Measurements from ENCODE around the gene TSEN34.
"Not testable (repeated sequence)": the region's sequence is repeated elsewhere in the genome, so short reads cannot be mapped to it uniquely, and the experiment has no call there.

TSEN34 gene

DNA sequence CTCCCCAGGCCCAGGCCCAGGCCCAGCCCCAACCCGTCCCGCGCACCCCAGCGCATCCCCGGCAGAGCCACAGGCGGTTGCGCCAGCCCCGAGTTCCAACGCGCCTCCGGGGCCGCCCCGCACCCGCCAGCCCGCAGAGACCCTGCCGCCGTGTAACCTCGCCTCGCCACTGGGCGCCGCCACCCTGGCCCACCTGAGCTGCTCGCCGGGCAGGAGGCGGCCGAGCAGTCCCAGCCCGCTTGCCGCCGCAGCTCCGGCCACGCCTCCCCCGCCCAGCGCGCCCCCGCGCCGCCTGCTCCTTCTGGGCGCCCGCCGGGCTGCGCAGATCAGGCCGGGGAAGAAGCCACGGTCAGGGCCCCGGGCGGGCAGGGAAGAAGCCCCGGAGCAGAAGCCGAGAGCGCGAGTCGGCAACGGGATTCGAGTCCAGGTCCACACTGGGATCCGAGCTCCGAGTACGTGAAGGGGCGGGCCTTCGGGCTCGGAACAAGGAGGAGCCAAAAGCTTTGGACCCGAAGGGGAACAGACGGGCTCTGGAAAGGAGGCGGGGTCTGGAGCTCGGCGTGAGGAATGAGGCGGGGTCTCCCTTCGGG, 1.9 kb upstream of the TSEN34 start, which contains the start of gene MBOAT7:
Gene MBOAT7, minus strand, starts transcription at position 436 of the 590 bp plus-strand sequence. CDS start 1,072 bp downstream, outside the sequence.
- peak; percentile 68 for DNase-seq

DNA sequence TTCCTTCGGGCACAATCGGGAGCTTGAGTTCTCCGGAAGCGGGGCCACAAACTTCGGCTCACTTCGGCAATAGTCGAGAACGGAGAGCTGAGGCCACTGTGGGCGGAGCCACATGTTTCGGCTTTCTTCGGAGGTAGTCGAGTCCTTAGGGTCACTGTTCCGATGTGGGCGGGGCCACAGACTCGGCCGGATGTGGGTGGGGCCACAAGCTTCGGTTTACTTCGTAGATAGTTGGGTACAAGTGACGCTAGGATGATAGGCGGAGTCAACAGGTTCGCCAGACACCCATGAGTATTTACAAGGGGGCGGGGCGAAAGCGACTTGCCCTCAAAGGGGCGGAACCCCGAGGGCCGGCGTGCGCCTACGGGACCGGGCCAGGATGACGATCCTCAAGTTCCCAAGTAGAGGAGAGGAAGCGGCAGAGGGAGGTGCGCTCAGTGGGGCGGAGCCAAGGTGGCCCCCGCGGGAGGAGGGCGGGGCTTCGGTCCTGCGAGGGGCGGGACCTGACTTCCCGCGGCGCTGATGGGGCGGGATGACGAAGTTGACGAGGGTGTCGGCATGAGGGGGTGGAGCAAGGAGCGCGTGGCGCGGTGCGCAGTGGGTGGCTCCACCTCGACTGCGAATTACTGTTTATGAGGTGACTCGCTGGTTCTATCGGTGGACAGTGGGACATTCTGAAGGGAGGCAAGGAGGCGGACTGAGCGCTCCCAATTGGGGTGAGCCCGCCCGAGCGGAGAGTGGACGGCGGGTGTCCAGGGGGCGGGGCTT, 1.2 kb upstream of the TSEN34 start:
- peak; percentile 60 for DNase-seq

DNA sequence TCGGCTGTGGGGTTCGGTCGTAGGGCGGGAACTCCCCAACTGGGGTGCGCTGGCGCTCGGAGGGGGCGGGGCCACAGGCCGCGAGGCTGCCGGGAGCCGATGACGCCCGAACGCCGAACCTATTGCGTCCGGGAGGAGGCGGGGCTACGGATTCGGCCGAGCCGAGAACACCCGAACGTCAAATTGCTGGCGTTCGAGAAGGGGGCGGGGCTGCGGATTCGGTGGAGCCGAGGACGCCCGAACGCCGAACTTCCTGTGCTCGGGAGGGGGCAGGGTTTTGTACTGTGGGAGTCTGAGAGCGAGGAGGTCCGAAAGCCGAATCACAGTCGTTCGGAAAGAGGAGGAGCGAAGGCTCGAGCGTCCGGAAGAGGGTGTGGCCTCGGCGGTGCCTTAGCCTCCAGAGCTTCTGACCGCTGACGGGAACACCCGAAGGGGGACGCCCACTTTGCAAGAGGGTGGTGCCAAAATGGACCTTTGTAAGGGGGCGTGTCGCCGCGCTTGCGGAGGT, 551 bp upstream of the TSEN34 start:
- DNase-seq = no peak

DNA sequence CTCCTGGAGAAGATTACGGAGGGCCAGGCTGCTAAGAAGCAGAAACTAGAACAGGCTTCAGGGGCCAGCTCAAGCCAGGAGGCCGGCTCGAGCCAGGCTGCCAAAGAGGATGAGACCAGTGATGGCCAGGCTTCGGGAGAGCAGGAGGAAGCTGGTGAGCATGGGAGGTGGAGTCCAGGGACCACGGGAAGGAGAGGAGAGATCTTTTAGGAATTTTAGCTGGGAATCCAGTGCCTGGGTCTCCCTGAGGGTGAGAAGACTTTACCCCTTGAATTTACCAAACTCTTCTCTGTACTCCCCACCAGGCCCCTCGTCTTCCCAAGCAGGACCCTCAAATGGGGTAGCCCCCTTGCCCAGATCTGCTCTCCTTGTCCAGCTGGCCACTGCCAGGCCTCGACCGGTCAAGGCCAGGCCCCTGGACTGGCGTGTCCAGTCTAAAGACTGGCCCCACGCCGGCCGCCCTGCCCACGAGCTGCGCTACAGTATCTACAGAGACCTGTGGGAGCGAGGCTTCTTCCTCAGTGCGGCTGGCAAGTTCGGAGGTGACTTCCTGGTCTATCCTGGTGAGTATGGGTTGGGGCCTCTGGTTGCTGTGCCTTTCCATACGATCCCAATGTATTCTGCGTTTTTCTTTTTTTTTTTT, 824 bp downstream of the TSEN34 start:
- no peak for DNase-seq

DNA sequence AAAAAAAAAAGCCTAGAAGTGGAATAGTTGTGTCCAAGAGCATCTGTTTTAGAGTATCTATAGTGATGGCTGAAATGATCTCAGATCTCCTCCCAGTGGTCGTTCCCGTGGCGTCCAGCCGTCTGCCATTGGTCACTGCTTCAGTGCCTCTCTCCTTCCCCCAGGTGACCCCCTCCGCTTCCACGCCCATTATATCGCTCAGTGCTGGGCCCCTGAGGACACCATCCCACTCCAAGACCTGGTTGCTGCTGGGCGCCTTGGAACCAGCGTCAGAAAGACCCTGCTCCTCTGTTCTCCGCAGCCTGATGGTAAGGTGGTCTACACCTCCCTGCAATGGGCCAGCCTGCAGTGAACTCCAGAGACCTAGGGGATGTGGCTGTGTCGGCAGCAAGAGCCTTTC, 1.9 kb downstream of the TSEN34 start:
- DNase-seq = no peak

DNA sequence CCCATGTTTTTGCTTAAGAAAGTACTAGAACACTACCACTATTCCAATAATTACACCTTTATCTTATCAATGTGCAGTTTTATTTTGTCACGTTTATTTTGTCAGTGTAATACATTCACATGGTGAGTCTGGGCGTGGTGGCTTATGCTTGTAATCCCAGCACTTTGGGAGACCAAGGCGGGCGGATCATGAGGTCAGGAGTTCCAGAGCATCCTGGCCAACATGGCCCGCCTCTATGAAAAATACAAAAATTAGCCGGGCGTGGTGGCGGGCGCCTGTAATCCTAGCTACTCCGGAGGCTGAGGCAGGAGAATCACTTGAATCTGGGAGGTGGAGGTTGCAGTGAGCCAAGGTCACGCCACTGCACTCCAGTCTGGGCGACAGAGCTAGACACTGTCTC, 3.4 kb downstream of the TSEN34 start:
- not testable (repeated sequence) for DNase-seq

DNA sequence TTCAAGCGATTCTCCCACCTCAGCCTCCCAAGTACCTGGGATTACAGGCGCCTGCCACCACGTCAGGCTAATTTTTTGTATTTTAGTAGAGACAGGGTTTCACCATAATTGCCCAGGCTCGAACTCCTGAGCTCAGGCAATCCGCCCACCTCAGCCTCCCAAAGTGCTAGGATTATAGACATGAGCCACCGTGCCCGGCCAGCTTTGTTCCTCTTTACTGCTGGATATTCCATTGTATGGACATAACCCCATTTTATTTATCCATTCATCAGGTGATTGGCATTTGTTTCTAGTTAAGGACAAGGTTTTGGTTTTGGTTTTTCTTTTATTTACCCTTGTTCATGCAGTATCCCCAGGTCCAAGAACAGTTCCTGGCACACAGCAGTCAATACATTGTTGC, 5.4 kb downstream of the TSEN34 start:
- no peak for DNase-seq

DNA sequence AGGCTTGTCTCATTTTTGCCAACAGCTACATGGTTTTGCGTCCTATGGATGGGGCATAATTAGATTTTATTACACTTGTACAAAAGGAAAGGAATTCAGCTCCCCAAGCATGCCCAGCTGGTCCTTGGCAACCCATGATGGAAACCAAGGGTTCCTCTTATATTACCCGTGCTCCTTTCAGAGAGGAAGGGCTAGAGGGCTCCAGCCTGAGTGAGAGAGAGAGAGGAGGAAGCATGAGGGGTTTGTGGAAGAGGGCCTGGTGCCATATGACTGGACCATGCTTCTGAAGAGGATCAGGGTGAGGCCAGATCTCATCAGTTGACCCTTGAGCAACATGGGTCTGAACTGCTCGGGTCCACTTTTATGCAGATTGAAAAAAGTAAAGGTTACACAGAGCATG, 6.0 kb downstream of the TSEN34 start:
- DNase-seq = no peak

DNA sequence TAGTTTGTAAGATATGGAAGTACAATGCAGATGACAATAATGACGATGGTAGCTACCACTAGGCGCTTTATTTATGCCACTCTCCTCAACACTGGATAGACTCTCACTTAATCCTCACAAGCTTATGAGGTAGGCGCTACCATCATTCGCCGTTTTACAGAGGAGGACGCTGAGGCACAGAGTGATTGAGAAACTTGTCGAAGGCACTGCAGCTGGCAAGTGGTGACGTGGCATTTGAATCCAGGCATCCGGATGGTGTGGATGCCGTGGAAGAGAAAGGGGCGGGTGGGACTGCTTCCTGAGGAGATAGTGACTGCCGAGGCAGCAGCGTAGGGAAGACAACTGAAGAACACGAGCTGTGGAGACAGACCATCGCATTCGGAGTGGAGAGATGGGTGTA, 8.3 kb downstream of the TSEN34 start:
- no peak for DNase-seq

DNA sequence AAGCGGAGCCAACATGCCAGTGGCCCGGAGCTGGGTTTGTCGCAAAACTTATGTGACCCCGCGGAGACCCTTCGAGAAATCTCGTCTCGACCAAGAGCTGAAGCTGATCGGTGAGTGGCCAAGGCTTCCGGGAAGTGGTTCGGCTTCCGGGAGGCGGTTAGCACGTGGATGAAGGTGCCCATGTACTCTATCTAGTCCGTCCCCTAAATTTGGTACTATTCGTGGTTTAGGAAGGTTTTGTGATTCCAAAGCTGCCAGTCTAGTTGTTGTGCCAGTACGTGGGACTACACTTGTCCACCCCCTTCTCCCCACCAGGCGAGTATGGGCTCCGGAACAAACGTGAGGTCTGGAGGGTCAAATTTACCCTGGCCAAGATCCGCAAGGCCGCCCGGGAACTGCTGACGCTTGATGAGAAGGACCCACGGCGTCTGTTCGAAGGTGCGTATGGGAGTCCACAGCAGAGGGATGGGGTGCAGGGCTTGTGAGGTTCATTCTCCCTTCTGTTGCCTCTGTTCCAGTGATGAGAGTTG, 10.1 kb downstream of the TSEN34 start:
- no peak for DNase-seq

DNA sequence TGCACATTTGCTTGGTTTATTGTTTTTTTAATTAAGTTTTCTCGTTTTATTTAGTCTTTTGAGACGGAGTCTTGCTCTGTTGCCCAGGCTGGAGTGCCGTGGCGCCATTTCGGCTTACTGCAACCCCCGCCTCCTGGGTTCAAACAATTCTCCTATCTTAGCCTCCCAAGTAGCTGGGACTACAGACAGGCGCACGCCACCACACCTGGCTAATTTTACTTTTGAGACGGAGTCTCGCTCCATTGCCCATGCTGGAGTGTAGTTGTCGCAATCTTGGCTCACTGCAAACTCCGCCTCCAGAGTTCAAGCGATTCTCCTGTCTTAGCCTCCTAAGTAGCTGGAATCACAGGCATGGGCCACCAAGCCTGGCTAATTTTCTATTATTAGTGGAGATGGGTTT, 10.9 kb downstream of the TSEN34 start:
- no peak for DNase-seq

DNA sequence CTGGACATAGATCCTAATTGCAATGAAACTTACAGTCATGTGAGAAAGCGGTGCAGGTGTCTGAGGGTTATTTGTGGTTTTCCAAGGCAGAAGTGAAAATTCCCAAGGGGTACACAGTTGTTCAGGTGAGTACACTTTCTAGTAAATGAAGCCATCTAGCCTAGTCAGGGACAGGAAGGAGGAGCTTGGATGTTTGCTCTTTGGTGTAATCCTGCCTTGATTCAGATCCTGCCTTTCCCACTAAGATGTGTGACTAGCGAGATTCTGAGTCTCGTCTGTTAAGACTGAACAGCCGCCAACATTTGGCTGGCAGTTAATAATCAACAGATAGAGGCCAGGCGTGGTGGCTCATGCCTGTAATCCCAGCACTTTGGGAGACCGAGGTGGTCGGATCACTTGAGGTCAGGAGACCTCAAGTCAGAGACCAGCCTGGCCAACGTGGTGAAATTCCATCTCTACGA, 12.1 kb downstream of the TSEN34 start:
- no peak for DNase-seq

DNA sequence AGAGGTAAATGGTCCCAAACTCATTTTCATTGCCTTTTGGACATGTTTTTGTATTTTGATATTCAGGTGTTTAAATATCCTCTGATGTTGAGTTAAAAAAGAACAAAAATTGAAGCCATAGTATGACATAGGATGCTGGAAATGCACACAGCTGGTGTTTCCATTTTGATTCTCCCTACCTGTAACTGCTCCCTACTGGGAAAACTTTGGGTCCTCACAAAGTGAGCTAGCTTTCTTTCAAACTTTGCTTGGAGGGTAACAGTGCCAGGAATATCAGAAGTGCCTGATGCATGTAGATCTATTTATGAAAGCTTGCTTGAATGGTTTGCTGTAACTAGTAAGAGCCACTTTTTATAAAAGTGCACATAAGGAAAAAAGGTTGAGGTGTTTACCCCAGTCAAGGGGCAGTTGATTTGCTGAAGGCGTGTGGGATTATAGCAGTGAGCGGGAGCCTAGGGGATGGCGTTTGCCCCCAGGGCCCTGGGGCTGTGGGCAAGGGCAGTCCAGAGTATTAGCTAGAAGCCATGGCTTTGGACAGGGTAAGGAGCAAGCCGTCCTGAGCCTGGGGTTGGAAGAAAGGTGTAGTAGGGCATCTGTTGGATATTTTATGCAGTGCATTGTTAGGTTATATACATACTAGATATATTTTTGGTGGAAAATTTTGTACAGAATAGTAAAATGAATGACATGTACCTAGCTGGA, 13.8 kb downstream of the TSEN34 start:
- no peak for DNase-seq

DNA sequence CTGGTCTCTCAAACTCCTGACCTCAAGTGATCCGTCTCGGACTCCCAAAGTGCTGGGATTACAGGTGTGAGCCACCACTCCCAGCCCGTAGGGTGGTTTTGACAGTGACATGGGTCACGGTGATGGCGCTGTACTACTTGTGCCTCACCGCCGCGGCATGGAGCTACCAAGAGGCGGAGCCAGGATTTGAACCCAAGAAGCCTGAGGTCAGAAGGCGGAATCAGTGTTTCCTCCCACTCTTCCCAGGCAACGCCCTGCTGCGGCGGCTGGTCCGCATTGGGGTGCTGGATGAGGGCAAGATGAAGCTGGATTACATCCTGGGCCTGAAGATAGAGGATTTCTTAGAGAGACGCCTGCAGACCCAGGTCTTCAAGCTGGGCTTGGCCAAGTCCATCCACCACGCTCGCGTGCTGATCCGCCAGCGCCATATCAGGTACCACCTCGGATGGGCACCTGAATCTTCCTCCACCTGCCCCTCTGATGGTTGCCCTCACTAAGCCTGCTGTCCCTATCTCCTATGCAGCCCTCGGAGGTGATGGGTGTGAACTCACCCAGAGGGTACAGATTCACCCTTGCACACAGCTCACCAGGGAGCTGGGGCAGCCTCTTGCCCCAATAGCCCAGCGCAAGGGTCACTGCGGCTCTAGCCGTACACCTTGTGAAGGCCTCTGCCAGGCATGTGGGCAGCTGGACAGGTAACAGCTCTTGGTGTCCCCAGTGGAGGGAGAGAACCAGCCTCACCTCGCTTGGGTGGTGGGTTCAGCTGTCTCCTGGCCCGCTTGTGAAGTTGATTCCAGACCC, 15.1 kb downstream of the TSEN34 start:
- DNase-seq = no peak

DNA sequence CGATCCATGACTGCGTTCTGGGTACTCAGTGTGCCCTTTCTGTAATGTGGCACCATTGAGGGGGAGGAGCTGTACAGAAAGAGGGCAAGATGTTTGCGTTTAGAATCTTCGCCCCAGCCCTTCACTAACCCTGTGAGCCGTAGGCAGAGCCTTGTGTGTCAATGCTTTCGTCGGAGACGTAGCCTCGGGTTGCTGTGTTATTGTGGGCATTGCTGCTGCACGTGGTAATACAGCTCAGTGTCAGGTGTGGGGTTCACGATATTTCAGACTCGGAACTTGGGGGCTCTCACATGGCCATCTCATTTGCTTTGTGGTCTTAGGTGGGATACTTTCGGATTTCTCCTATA, 15.7 kb downstream of the TSEN34 start:
- DNase-seq = no peak

DNA sequence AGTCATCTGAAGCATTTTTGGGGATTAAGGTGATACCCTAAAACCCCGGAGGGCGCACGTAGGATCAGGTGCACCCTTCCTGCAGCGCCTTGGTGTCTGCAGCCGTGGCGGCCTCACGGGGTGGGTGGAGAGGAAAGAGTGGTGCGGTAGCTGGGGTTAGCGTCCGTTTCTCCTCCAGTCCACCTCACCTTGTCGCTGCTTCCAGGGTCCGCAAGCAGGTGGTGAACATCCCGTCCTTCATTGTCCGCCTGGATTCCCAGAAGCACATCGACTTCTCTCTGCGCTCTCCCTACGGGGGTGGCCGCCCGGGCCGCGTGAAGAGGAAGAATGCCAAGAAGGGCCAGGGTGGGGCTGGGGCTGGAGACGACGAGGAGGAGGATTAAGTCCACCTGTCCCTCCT, 16.1 kb downstream of the TSEN34 start:
- not testable (repeated sequence) for DNase-seq

DNA sequence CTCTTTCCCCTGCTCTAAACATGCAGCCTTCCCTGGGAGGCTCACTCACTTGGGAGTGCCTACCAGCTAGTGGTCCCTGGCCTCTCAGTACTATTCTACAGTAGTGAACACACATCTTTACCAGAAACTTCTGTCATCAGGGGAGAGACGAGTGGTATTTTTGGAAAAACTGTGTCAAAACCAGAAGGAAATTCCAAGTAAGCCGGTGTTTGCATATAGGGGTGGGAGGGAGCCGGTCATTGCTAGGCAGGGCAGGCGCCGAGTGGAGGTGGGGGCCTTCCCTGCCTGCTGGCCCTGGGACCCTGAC, 16.5 kb downstream of the TSEN34 start:
- no peak for DNase-seq

DNA sequence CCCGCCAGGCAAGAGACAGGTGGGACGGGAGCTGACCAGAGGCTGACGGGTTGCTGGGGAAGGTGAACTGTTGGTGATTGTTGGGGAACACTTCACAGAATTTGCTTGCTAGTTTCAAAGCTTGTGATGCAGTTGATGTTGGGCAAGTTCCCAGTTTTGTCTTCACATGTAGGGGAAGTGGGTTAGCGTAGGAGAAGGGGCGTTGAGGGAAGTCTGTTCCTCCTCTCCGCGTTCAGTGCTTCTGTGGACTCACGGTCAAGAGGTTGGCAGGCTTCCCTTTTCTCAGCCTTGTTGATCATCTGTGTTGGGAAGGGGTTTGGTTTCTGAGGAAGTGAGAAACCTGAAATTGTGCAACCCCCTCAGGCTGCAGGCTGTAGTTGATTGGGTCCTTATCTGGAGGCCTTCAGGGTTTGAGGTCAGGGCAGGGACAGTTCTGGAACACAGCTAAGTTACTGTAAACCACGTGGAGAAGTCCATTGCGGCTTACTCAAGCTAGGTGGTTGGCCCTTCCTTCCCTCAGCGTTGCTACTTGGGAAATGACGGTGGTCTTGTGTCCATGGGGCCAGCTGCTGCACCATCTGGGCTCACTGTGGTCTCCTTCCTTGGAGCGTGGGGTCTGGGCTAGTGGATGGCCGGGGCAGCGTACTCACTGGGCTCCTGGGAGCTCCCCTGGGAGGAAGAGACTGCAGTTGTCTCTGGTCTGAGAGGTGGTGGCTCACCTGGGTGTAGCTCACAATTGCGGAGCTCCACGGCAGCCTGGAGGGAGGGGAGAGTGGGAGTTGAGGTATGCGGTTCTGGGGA, 17.1 kb downstream of the TSEN34 start:
- DNase-seq = no peak

DNA sequence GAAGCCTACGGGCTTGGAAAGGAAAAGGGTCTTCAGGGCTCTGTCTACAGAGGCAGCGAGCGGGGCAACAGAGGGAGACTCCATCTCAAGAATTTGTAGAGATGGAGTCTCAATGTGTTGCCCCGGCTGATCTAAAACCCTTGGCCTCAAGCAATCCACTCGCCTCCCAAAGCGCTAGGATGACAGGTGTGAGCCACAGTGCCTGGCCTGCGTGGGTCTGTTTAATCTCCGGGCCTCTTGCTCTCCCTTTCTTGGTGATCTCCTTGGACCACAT, 17.6 kb downstream of the TSEN34 start:
- DNase-seq = no peak

DNA sequence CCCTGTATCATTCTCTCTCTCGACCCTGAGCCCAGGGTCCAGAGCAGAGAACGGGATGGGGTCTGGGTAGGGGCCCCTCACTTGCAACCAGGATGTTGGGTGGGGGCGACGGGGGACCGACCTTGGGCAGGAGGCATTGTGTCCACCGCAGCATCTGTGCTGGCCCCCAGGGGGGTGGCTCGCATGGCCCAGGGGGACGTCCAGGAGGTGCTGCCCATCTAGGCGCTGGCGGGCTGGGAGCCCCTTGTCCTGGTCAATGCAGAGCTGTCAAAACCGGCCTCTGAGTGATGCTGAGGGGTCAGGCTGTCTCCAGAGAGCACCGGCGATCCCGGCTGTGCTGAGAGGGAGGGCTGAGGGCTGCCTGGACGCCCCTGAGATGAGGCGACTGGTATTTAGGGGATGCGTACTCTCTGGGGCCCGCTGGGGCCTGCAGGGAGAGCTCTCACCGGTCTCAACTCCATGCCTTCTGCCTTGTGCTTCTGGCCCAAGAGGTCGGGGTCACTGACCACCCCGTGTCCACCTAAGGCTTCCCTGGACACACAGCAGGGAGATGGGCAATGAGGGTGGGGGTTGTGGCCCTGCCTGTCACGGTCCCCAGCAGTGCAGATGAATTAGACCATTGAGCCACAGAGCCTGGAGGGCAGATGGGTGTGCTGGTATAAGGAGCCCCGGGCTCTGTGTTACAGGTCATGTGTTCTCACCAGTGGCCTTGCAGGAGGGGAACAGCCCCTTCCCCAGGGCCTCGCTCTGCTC, 18.1 kb downstream of the TSEN34 start:
- DNase-seq = no peak

Data from 8988T (cell line).